OCI-LY7 (cell line): Measurements from ENCODE around the gene MSLN.

Experiments used
- CTCF ChIP-seq: fragments of 200-600 bp; sonication (generic); conservative IDR thresholded peaks from 2 replicates; pipeline ENCODE4 v1.5.1; 2014; ENCODE audit warnings: mild to moderate bottlenecking, antibody characterized with exemption, low read length, moderate library complexity, mixed read lengths
- EZH2phosphoT487 ChIP-seq: fragments of 200-600 bp; sonication (generic); IDR thresholded peaks from 2 replicates; pipeline ENCODE4 v1.6.1; 2018; ENCODE audit warnings: low read depth, borderline replicate concordance, mild to moderate bottlenecking, mixed run types, antibody characterized with exemption, low read length, moderate library complexity, mixed read lengths

- TF ChIP-seq CTCF (no peak), EZH2phosphoT487 (no peak)
Observed at GRCh38 chr16:802461-802860, 41.9 kb downstream of the MSLN start.
